ENCODE measurements around the gene TNNC2.

Gene TNNC2

DNA sequence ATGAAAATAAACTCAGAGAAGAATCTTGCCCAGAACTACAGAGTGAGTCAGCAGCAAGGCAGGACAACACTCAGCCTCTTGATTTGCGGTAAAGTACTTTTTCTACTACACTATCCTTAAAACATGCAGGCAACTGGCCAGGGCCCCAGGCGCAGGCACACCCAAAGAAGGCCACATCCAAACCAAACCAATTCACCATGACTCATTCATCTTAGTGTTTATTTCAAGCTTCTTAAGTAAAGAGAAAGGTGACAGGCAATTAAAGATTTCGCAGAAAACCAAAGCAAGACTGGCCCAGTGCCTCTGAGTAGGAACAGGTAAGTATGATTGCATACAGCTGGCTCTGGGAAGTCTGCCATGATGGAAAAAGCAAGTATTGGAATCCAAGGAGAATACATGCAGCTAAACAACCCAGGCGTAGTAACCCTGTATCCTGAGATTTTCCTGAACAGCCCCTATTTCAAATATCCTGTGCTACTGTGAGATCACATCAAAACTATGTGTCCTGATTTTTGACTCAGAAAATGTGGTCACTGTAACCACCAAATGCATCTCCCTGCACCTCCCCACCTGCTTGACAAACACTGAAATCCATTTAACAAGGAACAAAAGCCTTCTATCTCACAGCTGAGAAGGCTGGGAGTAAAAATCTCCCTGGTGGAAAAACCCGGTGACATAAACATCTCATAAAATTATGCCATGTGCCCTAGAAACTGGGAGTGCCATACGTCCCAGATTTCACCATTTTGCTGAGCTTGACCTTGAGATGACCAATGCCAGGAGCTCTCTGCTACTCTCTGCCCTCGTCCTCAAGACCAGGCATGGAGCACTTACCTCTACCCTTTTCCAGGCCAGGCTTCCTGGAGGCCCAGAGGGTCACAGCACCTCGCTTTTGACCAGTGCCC, 47.8 kb downstream of the TNNC2 start:
- no peak for DNase-seq

DNA sequence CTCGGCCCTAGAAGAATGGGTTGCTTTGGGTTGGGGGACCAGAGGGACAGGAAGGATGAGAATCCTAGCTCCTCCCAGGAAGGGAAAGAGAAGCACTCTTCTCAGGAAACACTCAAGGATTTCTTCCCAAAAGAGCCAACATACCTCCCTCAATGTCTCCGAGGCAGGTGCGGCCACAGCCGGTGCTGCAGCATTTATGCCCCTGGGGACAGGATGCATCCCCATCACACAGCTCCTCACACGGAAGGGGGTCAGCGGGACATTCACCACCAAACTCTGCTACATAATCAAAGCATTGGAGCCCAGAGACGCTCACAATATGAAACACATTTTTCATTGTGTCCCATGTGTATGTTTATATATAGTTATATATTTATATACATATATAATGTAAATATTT, 50.2 kb downstream of the TNNC2 start:
- DNase-seq, result no peak

DNA sequence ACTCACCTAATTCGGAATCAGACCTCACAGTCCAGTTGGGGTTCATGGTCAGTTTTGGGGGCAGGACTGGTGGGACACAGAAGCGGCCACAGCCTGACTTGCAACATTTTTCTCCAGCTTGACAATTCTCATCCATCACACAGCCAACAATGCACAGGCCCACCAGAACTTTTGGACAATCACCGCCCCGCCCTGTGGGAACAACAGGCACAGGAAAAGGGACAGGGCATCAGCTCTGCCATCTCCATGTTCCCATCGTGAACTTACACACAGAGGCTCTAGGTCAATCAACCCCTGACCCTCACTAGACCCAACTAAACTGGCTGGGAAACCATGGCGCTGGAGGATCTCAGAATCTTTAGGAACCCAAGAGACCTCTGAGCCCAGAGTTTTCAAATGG, 51.7 kb downstream of the TNNC2 start:
- no peak for DNase-seq

DNA sequence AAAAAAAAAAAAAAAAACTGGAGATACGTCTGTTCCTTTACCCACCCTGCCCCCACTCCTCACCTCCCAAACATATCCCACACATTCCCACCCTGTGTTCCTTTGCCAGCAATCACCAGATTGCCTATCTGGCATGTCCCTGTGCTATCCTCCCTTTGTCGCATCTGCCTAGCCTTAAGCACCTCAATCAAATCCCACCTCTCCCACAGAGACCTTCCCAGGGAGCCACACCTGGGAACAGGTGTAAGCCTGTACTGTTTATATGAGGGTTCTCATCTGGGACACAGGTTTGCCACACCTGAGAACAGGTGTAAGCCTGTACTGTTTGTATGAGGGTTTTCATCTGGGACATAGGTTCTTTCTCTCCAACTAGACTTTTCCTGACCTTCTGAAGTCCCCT, 52.2 kb downstream of the TNNC2 start:
- no peak for DNase-seq
